Transverse colon (tissue), 4 donors: ENCODE data around the gene SLC24A4. TPM values are rescaled to one million over a fixed set of nuclear protein-coding genes. Genes with fewer than 3 reads are reported as not detected.
A peak's percentile ranks its signal among the peaks of the same experiment; 100 is the strongest.

Source experiments
- DNase-seq: peaks from one replicate; pipeline ENCODE4 v3.0.0-alpha.2; 2019
- H3K27ac ChIP-seq, 4 donors: fragments of 200-600 bp; sonication (generic); 2 replicates each; pipeline ENCODE4 v1.5.1; 2016 to 2018; ENCODE audit warnings: inconsistent platforms in 4 of 4
- H3K27me3 ChIP-seq: fragments of 200-600 bp; sonication (generic); 2 replicates; pipeline ENCODE4 v1.5.1; 2017; ENCODE audit warnings: inconsistent platforms
- H3K36me3 ChIP-seq, 4 donors: fragments of 200-600 bp; sonication (generic); 2 replicates each; pipeline ENCODE4 v1.5.1; 2017 to 2019; ENCODE audit warnings: inconsistent platforms in 4 of 4
- H3K4me1 ChIP-seq, 4 donors: fragments of 200-600 bp; sonication (generic); 2 replicates each; pipeline ENCODE4 v1.5.1; 2017 to 2020; ENCODE audit warnings: inconsistent platforms in 4 of 4
- H3K4me3 ChIP-seq, 4 donors: fragments of 200-600 bp; sonication (generic); 1 replicate in 1 of 4; 2 replicates in 3 of 4; pipeline versions ENCODE4 v1.5.1 to v1.6.1; 2017 to 2019; ENCODE audit warnings: inconsistent platforms in 4 of 4
- H3K9me3 ChIP-seq, 2 donors: fragments of 200-600 bp; sonication (generic); 2 replicates each; pipeline ENCODE4 v1.5.1; 2017 to 2019; ENCODE audit warnings: inconsistent platforms in 2 of 2
- CTCF ChIP-seq, 5 experiments: fragments of 200-600 bp in 3 of 5; fragments of 450-650 bp in 2 of 5; sonication (generic) in 3 of 5; IDR thresholded peaks; 1 replicate in 2 of 5; 2 replicates in 3 of 5; pipeline ENCODE4 v1.5.1; 2016 to 2017; ENCODE audit warnings: antibody characterized with exemption in 5 of 5, inconsistent platforms in 3 of 5, mild to moderate bottlenecking in 2 of 5, moderate library complexity in 1 of 5
- EP300 ChIP-seq: sonication (generic); formaldehyde crosslinking; IDR thresholded peaks from one replicate; pipeline ENCODE4 v1.6.1; 2017; ENCODE audit warnings: antibody characterized with exemption, low read depth
- POLR2A ChIP-seq: fragments of 450-650 bp; IDR thresholded peaks from one replicate; pipeline ENCODE4 v1.6.1; 2016; ENCODE audit warnings: antibody characterized with exemption, mild to moderate bottlenecking, moderate library complexity
- POLR2AphosphoS5 ChIP-seq, 3 donors: sonication (generic); formaldehyde crosslinking; IDR thresholded peaks; one replicate each; pipeline ENCODE4 v1.6.1; 2016; ENCODE audit warnings: antibody characterized with exemption in 3 of 3
- WGBS, 2 donors: methylation state at CpG; one replicate each; pipeline ENCODE4 v1.1.5; 2018; ENCODE audit warnings: low coverage in 1 of 2; 5-methylcytosine and 5-hydroxymethylcytosine counted together
- in situ Hi-C, 4 donors: fragments of 200-750 bp; cut with MboI; loops; one replicate each; pipeline versions ENCODE4 v1.15.0 to v1.15.1; 2017; ENCODE audit warnings: low sequenced_read_pairs in 3 of 4, low pct_ligation_motif_present in 1 of 4, low pct_unique_long_range_greater_than_20kb in 1 of 4
- intact Hi-C: fragments of 100-400 bp; cut with DNase I; formaldehyde crosslinking; loops from one replicate; pipeline ENCODE4 v1.15.1; 2023; ENCODE audit warnings: low total_unique reads
- total RNA-seq, 4 donors: library from RNA; depleted of rRNA; stranded (reverse); fragments of >200 nt; gene quantifications; one replicate each; pipeline ENCODE4 v1.1.0, GENCODE V29; 2016

Gene SLC24A4
- total RNA-seq, 4 donors from 2014 or later, result 0.27 to 0.48 TPM; not detected in 2

GRCh38 chr14:92341791-92342190, 18.8 kb downstream of the SLC24A4 start:
- TF ChIP-seq POLR2AphosphoS5 (IDR thresholded peaks at IDR 0.05), result no peak
- no peak for TF ChIP-seq POLR2A
- no peak for TF ChIP-seq EP300
- no peak for TF ChIP-seq CTCF (IDR thresholded peaks at IDR 0.05)
- no peaks in the 10 kb centered on the region for H3K4me1 ChIP-seq
- 76% methylated on average over 4 to 6 of the region's 6 CpGs for WGBS, 2 donors
- in situ Hi-C loops, result no loop called here
- no peaks in the 10 kb centered on the region for H3K36me3 ChIP-seq
- no peak overlapping the region for H3K4me3 ChIP-seq
- intact Hi-C loops, result no loop called here
- no peak overlapping the region for H3K27ac ChIP-seq
- DNase-seq, result no peak
- H3K27me3 ChIP-seq, result peaks cover 22% of the 10 kb centered on the region
- no peaks in the 10 kb centered on the region for H3K9me3 ChIP-seq

- 20 to 59% methylated on average over 1 to 5 of the region's 5 CpGs for WGBS, 2 donors
- in situ Hi-C loops, result no loop called here
These were observed 25.2 kb downstream of the SLC24A4 start for GRCh38 chr14:92348154-92348553.

GRCh38 chr14:92351750-92352149, 28.8 kb downstream of the SLC24A4 start:
- TF ChIP-seq POLR2A (no peak), CTCF (IDR thresholded peaks at IDR 0.05) (no peak), POLR2AphosphoS5 (IDR thresholded peaks at IDR 0.05) (no peak), EP300 (no peak)
- Histone ChIP-seq H3K27ac (no peak overlapping the region), H3K27me3 (peaks cover 26% of the 10 kb centered on the region), H3K36me3 (no peaks in the 10 kb centered on the region), H3K9me3 (no peaks in the 10 kb centered on the region), H3K4me1 (no peaks in the 10 kb centered on the region), H3K4me3 (no peak overlapping the region)
- intact Hi-C loops, result no loop called here
- whole genome bisulfite sequencing, 2 donors, result 83 to 96% methylated on average over 1 of the region's 1 CpG
- no peak for DNase-seq
- in situ Hi-C loops, result no loop called here

More at GRCh38 chr14:92348154-92348553, 25.2 kb downstream of the SLC24A4 start:
- TF ChIP-seq EP300, result no peak
- H3K4me3 ChIP-seq, result no peak overlapping the region
- intact Hi-C loops, result no loop called here
- no peaks in the 10 kb centered on the region for H3K9me3 ChIP-seq
- no peak overlapping the region for H3K27ac ChIP-seq
- peak; percentile 30 for DNase-seq
- H3K4me1 ChIP-seq, result no peaks in the 10 kb centered on the region
- H3K27me3 ChIP-seq, result peaks cover 41% of the 10 kb centered on the region
- H3K36me3 ChIP-seq, result no peaks in the 10 kb centered on the region

- in situ Hi-C loops, result no loop called here
- WGBS, 2 donors, result 47 to 51% methylated on average over 9 of the region's 9 CpGs
- H3K36me3 ChIP-seq, result no peaks in the 10 kb centered on the region
- no peak for DNase-seq
- TF ChIP-seq POLR2AphosphoS5 (IDR thresholded peaks at IDR 0.05) (no peak), CTCF (IDR thresholded peaks at IDR 0.05) (peak in 2 of 5 experiments; percentile 14 to 21)
- no peak overlapping the region for H3K4me3 ChIP-seq
- peaks cover 23% of the 10 kb centered on the region for H3K27me3 ChIP-seq
- H3K27ac ChIP-seq, result no peak overlapping the region
- H3K4me1 ChIP-seq, result no peaks in the 10 kb centered on the region
- intact Hi-C loops, result no loop called here
- H3K9me3 ChIP-seq, result no peaks in the 10 kb centered on the region
These were observed 29.4 kb downstream of the SLC24A4 start for GRCh38 chr14:92352158-92352985.
